GM21825 (cell line): ENCODE results near the gene CLUH.

Experiments
- ATAC-seq: cut with Tn5 transposase; IDR thresholded peaks from one replicate; pipeline ENCODE4 v1.9.1; 2021; ENCODE audit warnings: mild to moderate bottlenecking, moderate library complexity; ENCODE audit not compliant: unreplicated experiment

The CLUH gene

GRCh38 chr17:2722611-2723010 is 11.0 kb upstream of the CLUH start:
- ATAC-seq = no peak

DNA sequence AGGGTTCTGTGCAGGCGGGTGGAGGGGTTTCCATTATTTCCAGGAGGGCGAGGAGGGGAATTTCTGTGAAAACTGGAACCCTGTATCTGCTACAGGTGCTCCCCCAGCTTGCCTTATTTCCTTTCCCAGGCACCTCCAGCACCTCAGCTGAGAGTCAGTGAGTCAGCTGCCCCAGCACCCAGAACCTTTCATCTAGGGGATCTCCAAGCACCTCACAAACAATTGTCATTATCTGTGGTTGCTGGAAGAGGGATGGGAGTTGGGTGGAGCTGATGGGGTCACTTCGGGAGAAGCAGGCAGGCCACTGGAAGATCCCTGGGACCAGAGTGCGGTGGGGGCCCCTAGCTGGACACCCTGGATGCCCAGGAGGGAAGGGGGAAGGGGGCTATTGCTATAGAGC is 10.0 kb upstream of the CLUH start:
- no peak for ATAC-seq

DNA sequence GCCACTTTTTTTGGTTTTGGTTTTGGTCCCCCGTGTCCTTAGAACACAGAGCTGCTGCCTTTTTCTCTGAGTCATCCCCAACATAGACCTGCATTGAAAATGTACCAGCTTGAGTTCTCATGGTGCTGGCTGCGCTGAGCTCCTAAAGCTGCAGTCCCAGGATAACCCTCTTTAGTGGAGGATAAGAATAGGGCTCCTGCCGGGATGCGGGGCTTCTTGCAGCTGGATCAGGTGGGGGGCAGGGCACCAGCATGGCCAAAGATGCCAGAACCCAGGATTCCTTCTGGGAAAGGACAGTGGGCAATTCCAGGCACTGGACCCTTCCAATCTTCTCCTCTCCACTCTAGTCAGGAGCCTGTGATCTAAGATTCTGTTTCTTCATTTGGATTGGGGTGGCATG is 8.3 kb upstream of the CLUH start:
- ATAC-seq = no peak

DNA sequence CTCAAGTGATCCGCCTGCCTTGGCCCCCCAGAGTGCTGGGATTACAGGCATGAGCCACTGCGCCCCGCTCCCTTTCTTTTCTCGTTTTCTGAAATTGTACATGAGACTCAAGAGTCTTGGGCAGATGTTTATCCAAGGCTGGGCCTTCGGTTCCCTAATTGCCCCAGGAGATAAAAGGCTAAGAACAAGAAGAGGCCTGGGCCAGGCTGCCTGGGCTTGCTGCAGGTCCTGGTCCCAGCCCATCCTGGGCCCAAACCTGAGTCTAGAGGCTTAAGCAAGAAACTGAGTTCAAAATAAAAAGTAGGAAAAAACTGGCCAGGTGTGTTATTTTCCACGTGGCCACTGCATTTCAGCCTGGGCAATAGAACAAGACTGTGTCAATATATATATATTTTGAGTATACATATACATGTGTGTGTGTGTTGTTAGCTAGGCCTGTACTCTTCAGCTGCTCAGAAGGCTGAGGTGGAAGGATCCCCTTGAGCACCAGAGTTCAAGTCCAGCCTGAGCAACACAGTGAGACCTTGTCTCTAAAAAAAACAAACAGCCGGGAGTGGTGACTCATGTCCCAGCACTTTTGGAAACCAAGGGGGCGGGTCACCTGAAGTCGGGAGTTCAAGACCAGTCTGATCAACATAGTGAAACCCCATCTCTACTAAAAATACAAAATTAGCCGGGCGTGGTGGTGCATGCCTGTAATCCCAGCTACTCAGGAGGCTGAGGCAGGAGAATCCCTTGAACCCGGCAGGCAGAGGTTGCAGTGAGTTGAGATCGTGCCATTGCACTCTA is 6.8 kb upstream of the CLUH start:
- no peak for ATAC-seq

DNA sequence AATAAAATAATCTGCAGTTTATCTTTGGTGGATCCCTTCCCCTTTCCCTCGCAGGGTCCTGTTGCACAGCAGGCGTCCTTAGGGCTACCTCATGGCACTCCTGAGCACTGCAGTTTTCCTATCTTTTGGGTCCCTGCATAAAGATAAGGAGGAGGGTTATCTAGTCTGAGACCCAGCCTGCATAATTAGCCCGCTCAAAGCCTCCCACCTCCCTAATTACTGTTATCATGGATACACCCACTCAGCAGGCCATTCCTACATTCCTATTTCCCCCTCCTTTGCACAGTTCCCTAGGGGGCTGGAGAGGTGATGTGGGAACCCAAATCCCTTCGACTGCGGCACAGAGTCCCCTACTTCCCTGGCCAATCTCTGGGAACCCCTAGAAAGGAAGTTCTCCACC is 5.1 kb upstream of the CLUH start:
- ATAC-seq = no peak

- no peak for ATAC-seq
Observed at GRCh38 chr17:2713881-2714280, 2.3 kb upstream of the CLUH start.

- no peak for ATAC-seq
Observed at GRCh38 chr17:2712300-2713043, 908 bp upstream of the CLUH start.

DNA sequence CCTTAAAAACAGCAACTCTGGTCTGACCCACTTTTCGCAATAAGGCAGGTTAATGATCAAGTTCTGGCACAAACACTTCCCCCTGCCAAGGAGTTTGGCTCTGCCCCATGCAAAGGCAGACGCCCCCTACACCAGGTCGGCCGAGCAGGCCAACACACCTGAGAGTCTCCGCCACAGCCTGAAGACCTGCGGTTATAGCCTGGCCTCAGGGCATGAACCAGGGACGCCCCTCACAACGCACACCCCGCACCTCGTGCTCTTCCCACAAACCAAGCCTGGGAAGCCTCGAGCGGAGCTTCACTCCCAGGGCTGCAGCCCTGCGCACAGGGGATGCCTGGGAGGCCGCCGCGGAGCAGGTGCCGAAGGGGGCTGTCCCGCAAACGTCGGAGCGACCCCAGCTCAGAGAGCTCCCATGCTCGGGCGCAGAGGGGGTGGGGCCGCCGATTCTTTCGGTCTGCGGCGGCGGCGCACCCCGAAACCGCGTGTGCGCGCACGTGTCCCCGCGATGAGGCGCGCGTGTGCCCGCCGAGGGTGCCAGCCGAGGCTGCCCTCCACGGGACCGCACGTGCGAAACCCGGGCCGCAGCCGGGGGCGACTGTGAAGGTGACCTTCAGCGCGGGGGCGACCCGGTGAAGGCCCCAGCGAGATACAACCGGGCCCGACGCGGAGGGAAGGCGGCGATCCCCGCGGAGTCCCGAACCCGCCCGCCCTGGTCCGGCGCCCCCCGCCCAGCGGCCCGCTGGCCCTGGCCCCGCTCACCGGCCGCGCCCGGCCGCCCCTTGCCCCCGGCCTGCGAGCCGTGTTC is 559 bp downstream of the CLUH start:
- peak; percentile 15 for ATAC-seq

- no peak for ATAC-seq
Observed at GRCh38 chr17:2710071-2710802, 1.3 kb downstream of the CLUH start.

GRCh38 chr17:2709183-2709661 is 2.3 kb downstream of the CLUH start:
- no peak for ATAC-seq

GRCh38 chr17:2708585-2709182 is 2.9 kb downstream of the CLUH start:
- no peak for ATAC-seq

DNA sequence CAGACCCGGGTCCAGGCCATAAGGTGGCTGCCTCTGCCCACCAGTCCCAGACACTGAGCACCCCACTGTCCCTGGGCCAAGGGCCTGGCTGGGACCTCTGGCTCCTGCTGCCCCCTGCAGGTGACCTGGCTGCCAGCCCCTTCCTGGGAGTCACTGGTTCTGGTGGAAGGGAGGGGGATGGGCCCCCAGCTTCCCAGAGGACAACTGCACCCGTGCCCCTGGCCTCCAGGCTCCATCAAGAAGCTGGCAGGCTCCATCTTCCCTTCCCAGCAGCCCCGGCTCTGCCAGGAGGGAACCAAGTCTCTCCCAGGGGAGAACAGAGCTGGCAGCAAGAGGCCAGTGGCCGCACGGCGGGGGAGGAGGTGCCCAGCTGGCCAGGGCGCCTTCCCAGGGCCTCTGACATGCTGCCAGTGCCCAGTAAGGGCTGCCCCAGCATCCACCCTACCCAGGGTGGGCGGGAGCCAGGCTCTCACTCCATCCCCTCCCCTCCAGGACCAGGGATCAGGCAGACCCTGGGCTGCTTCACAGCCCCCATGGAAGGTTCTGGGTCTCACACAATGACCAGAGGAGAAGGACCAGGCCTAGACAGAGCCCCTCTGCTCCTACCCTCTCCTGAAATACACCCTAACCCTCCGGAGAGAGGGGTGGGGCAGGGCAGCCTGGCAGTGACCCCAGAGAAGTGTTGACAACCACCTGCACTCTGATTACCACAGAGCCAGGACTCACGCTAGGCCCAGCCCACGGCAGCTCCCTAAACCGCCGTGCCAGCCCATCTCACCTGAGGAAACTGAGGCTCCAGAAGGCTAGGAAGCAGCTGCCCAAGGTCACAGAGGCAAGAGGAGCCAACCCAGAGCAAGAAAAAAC is 3.6 kb downstream of the CLUH start:
- ATAC-seq = no peak

DNA sequence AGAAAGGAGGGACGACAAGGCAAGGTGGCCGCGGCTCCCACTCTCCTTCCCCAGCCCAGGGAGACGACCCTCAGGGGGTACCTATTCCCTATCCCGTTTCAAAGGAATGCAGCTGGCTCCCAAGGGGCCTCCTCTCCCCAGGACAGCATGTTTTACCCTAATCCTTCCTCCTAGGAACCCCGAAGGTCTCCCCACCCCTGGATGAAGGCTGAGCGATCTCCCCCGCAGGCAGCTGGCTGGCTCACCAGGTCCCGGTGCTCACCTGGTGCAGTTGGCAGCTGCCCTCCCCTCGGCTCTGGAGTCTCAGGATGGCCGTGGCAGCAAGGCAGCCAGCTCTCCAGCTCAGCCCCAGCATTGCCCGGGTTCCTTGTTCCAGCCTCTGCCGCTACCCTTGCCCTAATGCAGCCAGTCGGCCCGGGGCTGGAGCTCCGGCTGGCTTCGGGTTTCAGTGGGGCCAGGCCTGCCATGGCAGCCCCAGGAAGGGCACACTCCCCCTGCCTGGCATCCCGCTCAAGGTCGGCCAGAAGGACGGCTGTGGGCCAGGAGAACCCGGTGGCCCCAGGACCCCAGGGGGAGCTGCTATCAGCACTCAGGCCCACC is 4.6 kb downstream of the CLUH start:
- no peak for ATAC-seq

GRCh38 chr17:2705888-2706795 is 5.4 kb downstream of the CLUH start:
- no peak for ATAC-seq

- ATAC-seq = no peak
Observed at GRCh38 chr17:2705263-2705662, 6.3 kb downstream of the CLUH start.

- ATAC-seq = no peak
Observed at GRCh38 chr17:2704890-2705248, 6.7 kb downstream of the CLUH start.

DNA sequence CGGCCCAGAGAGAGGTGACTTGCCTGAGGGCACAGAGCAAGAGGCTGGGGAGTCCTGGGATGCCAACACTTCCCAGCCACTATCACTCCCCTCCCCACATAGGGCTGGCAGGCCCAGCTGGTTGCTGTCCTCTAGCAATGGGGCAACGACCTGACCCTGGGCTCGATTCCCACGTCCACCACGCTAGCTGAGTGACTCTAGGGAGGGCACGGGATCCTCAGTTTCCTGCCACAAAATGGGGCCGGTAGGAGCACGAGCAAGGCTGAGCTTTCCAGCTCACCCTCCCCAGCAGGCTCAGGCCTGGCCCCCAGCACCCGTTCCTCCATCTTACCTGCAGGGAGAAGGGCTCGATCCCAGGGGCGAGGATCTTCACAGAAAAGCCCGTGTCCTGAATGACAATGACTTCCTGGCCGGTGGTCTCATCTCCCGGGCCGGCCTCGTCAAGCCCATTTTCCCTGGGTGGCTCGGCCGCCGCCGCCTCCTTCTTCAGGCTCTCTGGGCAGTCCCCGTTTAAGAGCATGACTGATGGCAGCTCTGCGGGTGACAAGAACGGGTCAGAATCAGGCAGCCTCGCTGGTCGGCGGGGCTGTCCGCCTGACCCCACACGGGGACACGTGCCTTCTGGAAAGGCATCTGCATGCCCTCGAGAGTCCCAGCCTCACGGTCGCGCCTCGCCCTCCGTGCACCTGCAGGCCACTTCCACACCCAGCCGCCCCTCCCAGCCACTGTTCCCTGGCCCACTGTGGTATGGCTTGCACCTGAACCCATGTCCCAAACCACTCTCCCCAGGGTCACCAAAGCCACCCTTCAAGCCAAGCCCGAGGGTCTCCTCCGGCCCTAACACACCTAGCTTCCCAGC is 7.3 kb downstream of the CLUH start:
- no peak for ATAC-seq
